ENCODE results near the gene GDPD3. TPM values are rescaled to one million over a fixed set of nuclear protein-coding genes. Genes with fewer than 3 reads are reported as not detected.

Gene GDPD3
- total RNA-seq, 1 experiment from 2014 or later: 3.8 TPM

DNA sequence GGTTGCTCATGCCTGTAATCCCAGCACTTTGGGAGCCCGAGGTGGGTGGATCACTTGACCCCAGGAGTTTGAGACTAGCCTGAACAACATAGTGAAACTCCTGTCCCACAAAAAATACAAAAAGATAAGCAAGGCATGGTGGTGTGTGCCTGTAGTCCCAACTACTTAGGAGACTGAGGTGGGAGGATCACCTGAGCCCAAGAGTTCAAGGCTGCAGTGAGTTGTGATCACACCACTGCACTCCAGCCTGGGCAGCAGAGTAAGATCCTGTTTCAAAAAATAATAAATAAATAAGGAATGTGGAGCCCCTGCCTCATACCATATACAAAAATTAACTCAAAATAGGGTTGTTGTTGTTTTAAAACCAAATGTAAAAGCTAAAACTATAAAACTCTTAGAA lies 43.9 kb upstream of the GDPD3 start:
- H3K23me2 ChIP-seq (ENCODE audit: insufficient read length, low read depth, low read length, poor library complexity, severe bottlenecking): no peaks in the 10 kb centered on the region
- H3K79me1 ChIP-seq (ENCODE audit: insufficient read depth, low read depth, low read length, poor library complexity, severe bottlenecking): no peaks in the 10 kb centered on the region
- 0 out of 7 replicates have a peak, but pooled peaks cover 0 to 2% (median 0%) of the 10 kb centered on the region in 3 experiments for H3K36me3 Mint-ChIP-seq (ENCODE audit: insufficient read depth in 1 of 3, low read depth in 3 of 3)
- H4K20me1 ChIP-seq (ENCODE audit: control insufficient read depth, insufficient read depth, insufficient read length): no peaks in the 10 kb centered on the region
- H3K79me2 ChIP-seq (ENCODE audit: insufficient read depth, low read length): no peaks in the 10 kb centered on the region
- no peak overlapping the region for H2BK5ac ChIP-seq (ENCODE audit: insufficient read length, low read length)
- H4K8ac ChIP-seq (replicated peaks; ENCODE audit: insufficient read length, low read depth, low read length): no peak overlapping the region
- no peaks in the 10 kb centered on the region for H3K27me3 ChIP-seq (ENCODE audit: insufficient read depth, low read length)
- H3K9me3 ChIP-seq (ENCODE audit: control insufficient read depth, low read depth, low read length): no peaks in the 10 kb centered on the region
- H3K4me1 Mint-ChIP-seq: no peaks in the 10 kb centered on the region
- no CpG with 5 or more reads among the region's 1 CpG for WGBS (ENCODE audit: extremely low coverage, insufficient read length, low lambda C conversion rate)
- H3K4me3 Mint-ChIP-seq: no peak overlapping the region
- H3K4me2 ChIP-seq (ENCODE audit: insufficient read depth, insufficient read length, low read length): no peak overlapping the region
- no peak overlapping the region for H2BK120ac ChIP-seq (ENCODE audit: low read depth, low read length, poor library complexity, severe bottlenecking)
- no peak overlapping the region for H2BK20ac ChIP-seq (ENCODE audit: low read depth, low read length, poor library complexity, severe bottlenecking)
- no peak overlapping the region for H3K4ac ChIP-seq (ENCODE audit: low read depth, low read length)
- H3K9me3 Mint-ChIP-seq: peaks cover 5 to 7% of the 10 kb centered on the region in 2 experiments
- no peak overlapping the region for H4K5ac ChIP-seq (ENCODE audit: insufficient read length, low read depth, low read length)
- no peaks in the 10 kb centered on the region for H3K4me1 ChIP-seq (ENCODE audit: insufficient read depth, low read length)
- DNase-seq: no peak
- no peak overlapping the region for H2BK12ac ChIP-seq (ENCODE audit: insufficient read length, low read depth, low read length)
- no peak overlapping the region for H3K14ac ChIP-seq (ENCODE audit: insufficient read depth, low read length)
- peaks cover 7% of the 10 kb centered on the region; the same call in 1 of the 2 replicates for H3K27me3 Mint-ChIP-seq (ENCODE audit: low read depth)
- H2AK5ac ChIP-seq (ENCODE audit: insufficient read length, low read length): no peak overlapping the region
- no peak overlapping the region for H3K18ac ChIP-seq (ENCODE audit: insufficient read length, low read depth, low read length)
- no peak overlapping the region for H2BK15ac ChIP-seq (ENCODE audit: low read depth, low read length)
- no peak overlapping the region for H3K27ac Mint-ChIP-seq
- H3K56ac ChIP-seq (ENCODE audit: insufficient read length, low read depth, low read length): no peak overlapping the region
- no peak overlapping the region for H4K91ac ChIP-seq (ENCODE audit: insufficient read length, low read depth, low read length)
- no peak overlapping the region for H3K27ac ChIP-seq (ENCODE audit: insufficient read length, low read depth, low read length)
- no peak overlapping the region for H3K9ac ChIP-seq (ENCODE audit: extremely low read depth, insufficient read length, low read length)
- no peak overlapping the region for H3K23ac ChIP-seq (ENCODE audit: insufficient read length, low read depth, low read length)
- no peak overlapping the region for H3T11ph ChIP-seq (ENCODE audit: low read length)
- TF ChIP-seq, protein P1, sequence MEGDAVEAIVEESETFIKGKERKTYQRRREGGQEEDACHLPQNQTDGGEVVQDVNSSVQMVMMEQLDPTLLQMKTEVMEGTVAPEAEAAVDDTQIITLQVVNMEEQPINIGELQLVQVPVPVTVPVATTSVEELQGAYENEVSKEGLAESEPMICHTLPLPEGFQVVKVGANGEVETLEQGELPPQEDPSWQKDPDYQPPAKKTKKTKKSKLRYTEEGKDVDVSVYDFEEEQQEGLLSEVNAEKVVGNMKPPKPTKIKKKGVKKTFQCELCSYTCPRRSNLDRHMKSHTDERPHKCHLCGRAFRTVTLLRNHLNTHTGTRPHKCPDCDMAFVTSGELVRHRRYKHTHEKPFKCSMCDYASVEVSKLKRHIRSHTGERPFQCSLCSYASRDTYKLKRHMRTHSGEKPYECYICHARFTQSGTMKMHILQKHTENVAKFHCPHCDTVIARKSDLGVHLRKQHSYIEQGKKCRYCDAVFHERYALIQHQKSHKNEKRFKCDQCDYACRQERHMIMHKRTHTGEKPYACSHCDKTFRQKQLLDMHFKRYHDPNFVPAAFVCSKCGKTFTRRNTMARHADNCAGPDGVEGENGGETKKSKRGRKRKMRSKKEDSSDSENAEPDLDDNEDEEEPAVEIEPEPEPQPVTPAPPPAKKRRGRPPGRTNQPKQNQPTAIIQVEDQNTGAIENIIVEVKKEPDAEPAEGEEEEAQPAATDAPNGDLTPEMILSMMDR (conservative IDR thresholded peaks at IDR 0.05): no peak
- no peak overlapping the region for H2AFZ ChIP-seq (ENCODE audit: low read length)

Data from H9 (cell line).